PC-9 (cell line): ENCODE measurements around the gene TBX15.

Experiments used
- EZH2 ChIP-seq: fragments of 200-600 bp; sonication (generic); IDR thresholded peaks from 2 replicates; pipeline ENCODE4 v1.8.0; 2017; ENCODE audit warnings: antibody characterized with exemption, low read depth
- TF ChIP-seq, protein P1 (sequence below): fragments of 200-600 bp; sonication (generic); conservative IDR thresholded peaks from 2 replicates; pipeline ENCODE4 v1.6.1; 2017; ENCODE audit warnings: mixed run types, antibody characterized with exemption, mild to moderate bottlenecking, moderate library complexity

DNA sequence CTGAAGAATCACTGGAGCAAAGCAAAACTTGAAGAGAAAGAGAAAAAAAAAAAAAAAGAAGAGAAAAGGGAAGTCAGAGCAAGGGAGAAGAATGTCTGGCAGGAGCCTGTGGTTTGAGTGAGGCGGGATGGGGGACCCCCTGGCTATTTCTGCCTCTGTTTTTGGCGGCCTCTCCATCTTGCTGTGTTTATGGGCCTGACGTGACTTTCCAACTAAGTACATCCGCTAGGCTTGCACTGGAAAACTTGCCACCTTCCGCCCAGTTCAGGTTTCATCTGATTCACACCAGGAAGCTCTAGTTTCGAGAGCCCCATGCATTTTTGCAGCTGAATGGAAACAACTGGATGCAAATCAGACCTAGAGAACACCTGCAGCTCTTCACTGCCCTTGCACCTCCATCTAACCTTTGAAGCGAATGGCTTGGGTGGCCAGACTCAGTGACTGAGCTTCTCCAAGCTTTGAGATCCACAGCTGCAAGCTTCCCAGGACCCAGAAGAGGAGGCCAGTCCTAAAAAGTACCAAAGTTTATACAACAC lies 28.0 kb downstream of the TBX15 start:
- TF ChIP-seq, protein P1, sequence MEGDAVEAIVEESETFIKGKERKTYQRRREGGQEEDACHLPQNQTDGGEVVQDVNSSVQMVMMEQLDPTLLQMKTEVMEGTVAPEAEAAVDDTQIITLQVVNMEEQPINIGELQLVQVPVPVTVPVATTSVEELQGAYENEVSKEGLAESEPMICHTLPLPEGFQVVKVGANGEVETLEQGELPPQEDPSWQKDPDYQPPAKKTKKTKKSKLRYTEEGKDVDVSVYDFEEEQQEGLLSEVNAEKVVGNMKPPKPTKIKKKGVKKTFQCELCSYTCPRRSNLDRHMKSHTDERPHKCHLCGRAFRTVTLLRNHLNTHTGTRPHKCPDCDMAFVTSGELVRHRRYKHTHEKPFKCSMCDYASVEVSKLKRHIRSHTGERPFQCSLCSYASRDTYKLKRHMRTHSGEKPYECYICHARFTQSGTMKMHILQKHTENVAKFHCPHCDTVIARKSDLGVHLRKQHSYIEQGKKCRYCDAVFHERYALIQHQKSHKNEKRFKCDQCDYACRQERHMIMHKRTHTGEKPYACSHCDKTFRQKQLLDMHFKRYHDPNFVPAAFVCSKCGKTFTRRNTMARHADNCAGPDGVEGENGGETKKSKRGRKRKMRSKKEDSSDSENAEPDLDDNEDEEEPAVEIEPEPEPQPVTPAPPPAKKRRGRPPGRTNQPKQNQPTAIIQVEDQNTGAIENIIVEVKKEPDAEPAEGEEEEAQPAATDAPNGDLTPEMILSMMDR: no peak
- TF ChIP-seq EZH2: no peak
